Endothelial cell of umbilical vein (primary cell): Measurements from ENCODE around the gene SLC38A10. TPM values are rescaled to one million over a fixed set of nuclear protein-coding genes. Genes with fewer than 3 reads are reported as not detected.

Source experiments
- BruUV-seq: library from RNA; stranded (reverse); fragments of 400-500 nt; replicated peaks from 2 replicates; lab custom pipeline; 2021; lab: Mats Ljungman, UMichigan
- CTCF ChIA-PET: fragments of 300-600, 350-600 bp; sonication (Branson Sonifier 250); formaldehyde crosslinking; loops from one replicate; lab custom pipeline; 2021; ENCODE audit warnings: antibody characterized with exemption, inconsistent platforms; lab: Charles Lee
- POLR2A ChIA-PET: fragments of 300-600, 350-600 bp; sonication (Branson Sonifier 250); formaldehyde crosslinking; loops from one replicate; lab custom pipeline; 2021; ENCODE audit warnings: antibody characterized with exemption, inconsistent platforms; lab: Charles Lee
- DNase-seq: peaks from one replicate; pipeline ENCODE4 v3.0.0-alpha.2; 2011; ENCODE audit warnings: low read depth, low spot score
- FAIRE-seq: peaks from 2 replicates; lab custom pipeline; 2011; peaks lifted over from hg19 to GRCh38; lab: Jason Lieb, UNC
- H2AFZ ChIP-seq: 2 replicates; pipeline ENCODE4 v1.6.0; 2012; ENCODE audit warnings: low read depth, low read length, control low read depth, inconsistent platforms
- H3K27ac ChIP-seq: 2 replicates; pipeline ENCODE4 v1.5.1; 2011; ENCODE audit warnings: low read depth, mild to moderate bottlenecking, control low read depth, low read length, moderate library complexity; ENCODE audit not compliant: insufficient read depth
- H3K27me3 ChIP-seq, 2 experiments: 2 replicates each; pipeline versions ENCODE4 v1.6.0 to v1.6.1; 2011; ENCODE audit warnings: low read length in 2 of 2, mixed read lengths in 1 of 2; ENCODE audit not compliant: control insufficient read depth in 2 of 2, insufficient read depth in 2 of 2
- H3K36me3 ChIP-seq, 2 experiments: 2 replicates in 1 of 2; 3 replicates in 1 of 2; pipeline ENCODE4 v1.5.1; 2011; ENCODE audit warnings: low read length in 2 of 2, mild to moderate bottlenecking in 1 of 2, moderate library complexity in 1 of 2; ENCODE audit not compliant: control insufficient read depth in 2 of 2, insufficient read depth in 2 of 2; ENCODE audit errors: extremely low read depth in 1 of 2
- H3K4me1 ChIP-seq: 3 replicates; pipeline ENCODE4 v1.5.1; 2011; ENCODE audit warnings: mild to moderate bottlenecking, low read length; ENCODE audit not compliant: control insufficient read depth, insufficient read depth; ENCODE audit errors: extremely low read depth
- H3K4me2 ChIP-seq: 2 replicates; pipeline ENCODE4 v1.6.1; 2011; ENCODE audit warnings: low read length, control low read depth, mixed read lengths; ENCODE audit not compliant: insufficient read depth
- H3K4me3 ChIP-seq, 3 experiments: fragments of 200-600 bp in 1 of 3; sonication (generic), shearing (Covaris generic) in 1 of 3; replicated peaks in 1 of 3; 2 replicates each; pipeline ENCODE4 v1.5.1; 2011 to 2016; ENCODE audit warnings: control low read depth in 3 of 3, low read length in 3 of 3, mild to moderate bottlenecking in 2 of 3, inconsistent platforms in 1 of 3, low read depth in 1 of 3, moderate library complexity in 1 of 3; ENCODE audit not compliant: insufficient read depth in 1 of 3
- H3K79me2 ChIP-seq: 2 replicates; pipeline ENCODE4 v1.6.0; 2012; ENCODE audit warnings: low read length, inconsistent platforms; ENCODE audit not compliant: control insufficient read depth, insufficient read depth
- H3K9ac ChIP-seq: replicated peaks from 2 replicates; pipeline ENCODE3; 2011; ENCODE audit warnings: low read length, control low read depth; ENCODE audit not compliant: insufficient read depth; ENCODE audit errors: extremely low read depth
- H3K9me1 ChIP-seq: replicated peaks from 3 replicates; pipeline ENCODE4 v1.6.0; 2011; ENCODE audit warnings: mild to moderate bottlenecking, low read length; ENCODE audit not compliant: control insufficient read depth, insufficient read depth; ENCODE audit errors: extremely low read depth
- H3K9me3 ChIP-seq: replicated peaks from 2 replicates; pipeline ENCODE4 v1.5.1; 2012; ENCODE audit warnings: low read length, inconsistent platforms; ENCODE audit not compliant: control insufficient read depth, insufficient read depth
- H4K20me1 ChIP-seq: replicated peaks from 2 replicates; pipeline ENCODE3; 2011; ENCODE audit warnings: mild to moderate bottlenecking, low read length; ENCODE audit not compliant: control insufficient read depth, insufficient read depth; ENCODE audit errors: extremely low read depth
- CTCF ChIP-seq, 2 donors: IDR thresholded peaks; 1 replicate in 1 of 2; 2 replicates in 1 of 2; pipeline ENCODE4 v1.5.1; 2011; ENCODE audit warnings: low read length in 2 of 2, mild to moderate bottlenecking in 2 of 2, moderate library complexity in 2 of 2, control low read depth in 1 of 2, inconsistent platforms in 1 of 2, low read depth in 1 of 2; ENCODE audit not compliant: insufficient read depth in 1 of 2; ENCODE audit errors: extremely low read depth in 1 of 2
- EZH2 ChIP-seq: IDR thresholded peaks from 2 replicates; pipeline ENCODE4 v1.6.1; 2012; ENCODE audit warnings: borderline replicate concordance, low read depth, mild to moderate bottlenecking, moderate library complexity, low read length, inconsistent platforms; ENCODE audit not compliant: severe bottlenecking
- FOS ChIP-seq: IDR thresholded peaks from 2 replicates; pipeline ENCODE4 v1.6.1; 2011; ENCODE audit warnings: mild to moderate bottlenecking, low read length, moderate library complexity, borderline replicate concordance; ENCODE audit not compliant: insufficient read depth
- GATA2 ChIP-seq: IDR thresholded peaks from 2 replicates; pipeline ENCODE4 v1.7.0; 2011; ENCODE audit warnings: low read depth, mild to moderate bottlenecking, moderate library complexity, mixed read lengths, low read length; ENCODE audit not compliant: insufficient read length, insufficient read depth
- JUN ChIP-seq: IDR thresholded peaks from 2 replicates; pipeline ENCODE4 v1.6.1; 2011; ENCODE audit warnings: borderline replicate concordance, low read depth; ENCODE audit not compliant: insufficient read length, insufficient read depth
- MAX ChIP-seq: IDR thresholded peaks from 2 replicates; pipeline ENCODE4 v1.6.1; 2011; ENCODE audit not compliant: insufficient read depth, insufficient read length
- MYC ChIP-seq: IDR thresholded peaks from one replicate; pipeline ENCODE4 v1.6.1; 2011; ENCODE audit warnings: mild to moderate bottlenecking, low read depth, low read length
- POLR2A ChIP-seq: IDR thresholded peaks from 2 replicates; pipeline ENCODE4 v1.6.1; 2012; ENCODE audit warnings: low read depth, mild to moderate bottlenecking, control low read depth, low read length
- POLR2AphosphoS5 ChIP-seq: IDR thresholded peaks from 2 replicates; pipeline ENCODE4 v1.6.1; 2012; ENCODE audit warnings: low read depth, mild to moderate bottlenecking, control low read depth, low read length, moderate library complexity; ENCODE audit not compliant: insufficient read depth
- dilution Hi-C: fragments of 300-500 bp; cut with MboI; formaldehyde crosslinking; loops from one replicate; pipeline ENCODE4 v1.15.0; 2019; ENCODE audit warnings: low sequenced_read_pairs; ENCODE audit not compliant: extremely low pct_ligation_motif_present
- intact Hi-C: fragments of 100-400 bp; cut with micrococcal nuclease; formaldehyde crosslinking; loops from one replicate; pipeline ENCODE4 v1.10.0; 2022
- polyA plus RNA-seq, 4 experiments: library from polyadenylated mRNA; depleted of rRNA in 3 of 4; stranded (reverse) in 3 of 4; unstranded in 1 of 4; fragments of >200 nt; gene quantifications; 2 replicates each; pipeline versions ENCODE4 v1.2.1 to v1.2.3, GENCODE V29; 2011 to 2012; ENCODE audit warnings: missing spikeins in 1 of 4
- total RNA-seq: library from RNA; stranded (reverse); gene quantifications from 2 replicates; pipeline ENCODE4 v1.2.3, GENCODE V29; 2021

SLC38A10 gene
- total and polyA plus RNA-seq, 2 donors (not counting 3 experiments of a cell fraction or from before 2014, with no cell fraction given) = 72.7 to 113 TPM

GRCh38 chr17:81285179-81285878 is 9.8 kb downstream of the SLC38A10 start:
- CTCF ChIA-PET = interaction anchor here (0.8 to 2.0 kb wide), 6 partner anchors 10 to 199 kb away, joined by 3 to 6 read pairs (median 5); partner anchors contain the start of gene SLC38A10
- peak; percentile 95 for FAIRE-seq

More at GRCh38 chr17:81285179-81285878, 9.8 kb downstream of the SLC38A10 start:
- peak; percentile 64 for DNase-seq
- BruUV-seq = TSS peak; percentile 44
- H3K9ac ChIP-seq = peak overlapping the region; percentile 49
- H3K27me3 ChIP-seq = no peaks in the 10 kb centered on the region
- POLR2A ChIA-PET = no interaction called here
- no peaks in the 10 kb centered on the region for H4K20me1 ChIP-seq
- H3K9me1 ChIP-seq = no peaks in the 10 kb centered on the region
- H3K27ac ChIP-seq = peak overlapping the region; percentile 80
- dilution Hi-C loops = no loop called here
- H2AFZ ChIP-seq = peak overlapping the region; percentile 40
- peaks cover 3 to 16% of the 10 kb centered on the region in 2 experiments for H3K36me3 ChIP-seq
- intact Hi-C loops = loop anchor here (1.0 kb wide), 1 partner anchor 30 kb away; no protein-coding TSS in a partner anchor
- H3K4me2 ChIP-seq = peak overlapping the region; percentile 39
- no peaks in the 10 kb centered on the region for H3K9me3 ChIP-seq
- TF ChIP-seq CTCF (IDR thresholded peaks at IDR 0.05; ENCODE audit: extremely low read depth in 1 of 2, insufficient read depth in 1 of 2, low read depth in 1 of 2, low read length in 2 of 2) = peak in 1 of 2 donors; percentile 7
- TF ChIP-seq GATA2 = no peak
- peak; percentile 73 for TF ChIP-seq POLR2A
- TF ChIP-seq MYC = peak; percentile 85
- no peak for TF ChIP-seq FOS
- TF ChIP-seq EZH2 = no peak
- peak; percentile 93 for TF ChIP-seq POLR2AphosphoS5
- TF ChIP-seq MAX = peak; percentile 70
- no peak for TF ChIP-seq JUN
- peaks cover 40% of the 10 kb centered on the region for H3K79me2 ChIP-seq
- peaks cover 27% of the 10 kb centered on the region for H3K4me1 ChIP-seq
- peak overlapping the region; percentile 16 to 46 (median 30) for H3K4me3 ChIP-seq
